HG03565 (cell line): Measurements from ENCODE around the gene CFAP119.

Experiments used
- ATAC-seq: cut with Tn5 transposase; IDR thresholded peaks from one replicate; pipeline ENCODE4 v1.9.1; 2021; ENCODE audit warnings: mild to moderate bottlenecking, moderate library complexity; ENCODE audit not compliant: unreplicated experiment

CFAP119 gene

DNA sequence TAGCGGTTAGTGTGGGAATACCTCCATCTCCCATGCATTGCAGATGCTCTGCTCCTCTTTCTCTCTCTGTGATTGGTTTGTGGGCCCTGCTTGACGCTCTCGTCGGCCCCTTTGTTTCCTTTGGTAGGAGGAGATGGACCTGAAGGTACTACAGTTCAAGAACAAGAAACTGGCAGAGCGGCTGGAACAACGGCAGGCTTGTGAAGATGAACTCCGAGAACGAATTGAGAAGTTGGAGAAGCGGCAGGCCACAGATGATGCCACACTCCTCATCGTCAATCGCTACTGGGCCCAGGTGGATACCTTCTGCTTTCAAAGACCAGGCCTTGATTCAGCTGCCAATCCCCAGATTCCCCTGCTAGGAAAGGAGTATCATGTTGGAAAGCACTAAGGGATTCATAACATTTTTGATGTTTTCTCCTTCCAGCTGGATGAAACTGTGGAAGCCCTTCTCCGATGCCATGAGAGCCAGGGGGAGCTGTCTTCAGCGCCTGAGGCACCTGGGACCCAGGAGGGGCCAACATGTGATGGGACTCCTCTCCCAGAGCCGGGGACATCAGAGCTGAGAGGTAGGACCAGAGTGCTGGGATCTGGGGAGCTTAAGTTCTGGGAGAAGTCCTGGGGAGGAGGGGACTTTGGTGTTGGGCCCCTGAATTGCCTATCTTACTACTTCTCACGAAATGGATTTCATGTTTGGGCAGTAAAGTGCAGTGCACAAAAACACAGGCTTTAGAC is 1.3 kb upstream of the CFAP119 start:
- ATAC-seq: no peak

DNA sequence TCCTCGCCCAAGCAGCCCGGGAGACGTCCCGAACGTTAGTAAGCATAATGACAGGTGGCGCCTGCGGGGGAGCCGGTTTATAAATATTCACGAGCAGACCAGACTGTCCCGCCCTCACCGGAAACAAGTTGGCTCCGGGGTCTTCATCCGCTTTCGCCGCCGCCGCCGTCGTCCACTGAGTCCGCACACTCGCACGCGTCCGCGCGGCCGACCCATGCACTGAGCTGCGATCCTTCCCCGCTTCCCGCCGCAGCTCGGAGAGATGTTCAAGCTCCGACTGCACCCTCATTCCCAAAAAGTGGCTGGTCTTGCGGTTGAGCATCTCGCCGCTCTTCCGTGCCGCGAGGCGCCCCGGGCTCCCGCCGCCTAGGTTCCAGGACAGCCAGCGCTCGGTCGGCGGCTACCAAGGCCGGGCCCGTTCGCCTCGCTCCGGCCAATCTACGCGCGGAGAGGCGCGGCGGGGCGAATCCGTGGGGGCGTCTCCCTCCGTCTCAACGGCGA is 385 bp downstream of the CFAP119 start:
- no peak for ATAC-seq

- no peak for ATAC-seq
Observed at GRCh38 chr16:30760577-30761426, 1.1 kb downstream of the CFAP119 start.

- ATAC-seq: no peak
Observed at GRCh38 chr16:30760001-30760559, 1.8 kb downstream of the CFAP119 start.

- ATAC-seq: no peak
Observed at GRCh38 chr16:30758988-30759491, 2.8 kb downstream of the CFAP119 start.

- ATAC-seq: no peak
Observed at GRCh38 chr16:30757316-30757715, 4.5 kb downstream of the CFAP119 start.

DNA sequence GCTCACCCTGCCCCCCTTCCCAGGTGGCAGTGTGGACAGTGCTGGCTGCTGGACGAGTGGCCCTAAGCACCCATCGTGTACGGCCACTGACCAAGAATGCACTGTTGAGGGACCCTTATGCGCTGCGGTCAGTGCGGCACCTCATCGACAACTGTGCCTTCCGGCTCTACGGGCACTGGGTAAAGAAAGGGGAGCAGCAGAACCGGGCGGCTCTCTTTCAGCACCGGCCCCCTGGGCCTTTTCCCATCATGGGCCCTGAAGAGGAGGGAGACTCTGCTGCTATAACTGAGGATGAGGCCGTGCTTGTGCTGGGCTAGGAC is 5.1 kb downstream of the CFAP119 start:
- ATAC-seq: no peak

- ATAC-seq: no peak
Observed at GRCh38 chr16:30755955-30756780, 5.7 kb downstream of the CFAP119 start.

DNA sequence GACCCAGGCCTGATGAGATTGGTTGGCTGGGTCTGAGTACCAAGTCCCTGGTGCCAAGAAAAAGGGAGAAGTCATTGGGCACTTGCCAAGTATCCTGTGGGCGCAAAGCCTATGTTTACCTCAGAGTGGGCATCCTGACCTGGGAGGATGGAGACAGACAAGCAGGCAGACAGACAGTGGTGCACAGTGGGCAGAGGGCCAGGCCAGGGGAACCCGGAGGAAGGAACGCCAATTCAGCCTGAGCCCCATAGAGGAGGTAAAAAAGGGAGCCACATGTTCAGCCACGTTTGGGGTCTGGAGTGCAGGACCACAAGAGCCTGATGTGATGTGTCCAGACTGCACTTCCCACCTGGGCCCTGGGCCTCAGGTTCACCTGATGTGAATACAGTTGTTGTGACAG is 8.3 kb downstream of the CFAP119 start:
- no peak for ATAC-seq

GRCh38 chr16:30750876-30751465 is 10.9 kb downstream of the CFAP119 start:
- ATAC-seq: no peak

- no peak for ATAC-seq
Observed at GRCh38 chr16:30750201-30750600, 11.7 kb downstream of the CFAP119 start.

DNA sequence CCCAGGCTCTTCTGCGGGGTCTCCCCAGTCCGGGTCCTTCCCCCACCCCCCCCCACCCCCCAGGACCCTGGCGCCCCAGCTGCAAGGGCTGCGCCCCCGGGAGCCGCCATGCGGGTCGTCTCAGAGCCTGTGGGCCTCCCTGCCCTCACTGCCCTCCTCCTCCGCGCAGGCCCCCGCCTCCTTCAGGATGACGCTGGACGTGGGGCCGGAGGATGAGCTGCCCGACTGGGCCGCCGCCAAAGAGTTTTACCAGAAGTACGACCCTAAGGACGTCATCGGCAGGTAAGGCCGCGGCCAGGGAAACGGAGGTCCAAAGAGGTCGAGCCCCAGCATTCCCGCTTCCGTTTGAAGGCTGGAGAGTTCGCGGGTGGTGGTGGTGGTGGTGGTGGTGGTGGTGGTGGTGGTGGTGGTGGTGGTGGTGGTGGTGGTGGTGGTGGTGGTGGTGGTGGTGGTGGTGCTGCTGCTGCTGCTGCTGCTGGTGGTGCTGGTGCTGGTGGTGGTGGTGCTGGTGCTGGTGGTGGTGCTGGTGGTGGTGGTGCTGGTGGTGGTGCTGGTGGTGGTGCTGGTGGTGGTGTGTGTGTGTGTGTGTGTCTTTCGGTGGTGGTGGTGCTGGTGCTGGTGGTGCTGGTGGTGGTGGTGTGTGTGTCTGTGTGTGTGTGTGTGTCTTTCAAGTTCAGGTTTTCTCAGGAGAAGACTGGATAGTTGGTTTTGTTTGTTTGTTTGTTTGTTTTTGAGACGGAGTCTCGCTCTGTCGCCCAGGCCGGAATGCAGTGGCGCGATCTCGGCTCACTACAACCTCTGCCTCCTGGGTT is 13.0 kb downstream of the CFAP119 start:
- no peak for ATAC-seq

DNA sequence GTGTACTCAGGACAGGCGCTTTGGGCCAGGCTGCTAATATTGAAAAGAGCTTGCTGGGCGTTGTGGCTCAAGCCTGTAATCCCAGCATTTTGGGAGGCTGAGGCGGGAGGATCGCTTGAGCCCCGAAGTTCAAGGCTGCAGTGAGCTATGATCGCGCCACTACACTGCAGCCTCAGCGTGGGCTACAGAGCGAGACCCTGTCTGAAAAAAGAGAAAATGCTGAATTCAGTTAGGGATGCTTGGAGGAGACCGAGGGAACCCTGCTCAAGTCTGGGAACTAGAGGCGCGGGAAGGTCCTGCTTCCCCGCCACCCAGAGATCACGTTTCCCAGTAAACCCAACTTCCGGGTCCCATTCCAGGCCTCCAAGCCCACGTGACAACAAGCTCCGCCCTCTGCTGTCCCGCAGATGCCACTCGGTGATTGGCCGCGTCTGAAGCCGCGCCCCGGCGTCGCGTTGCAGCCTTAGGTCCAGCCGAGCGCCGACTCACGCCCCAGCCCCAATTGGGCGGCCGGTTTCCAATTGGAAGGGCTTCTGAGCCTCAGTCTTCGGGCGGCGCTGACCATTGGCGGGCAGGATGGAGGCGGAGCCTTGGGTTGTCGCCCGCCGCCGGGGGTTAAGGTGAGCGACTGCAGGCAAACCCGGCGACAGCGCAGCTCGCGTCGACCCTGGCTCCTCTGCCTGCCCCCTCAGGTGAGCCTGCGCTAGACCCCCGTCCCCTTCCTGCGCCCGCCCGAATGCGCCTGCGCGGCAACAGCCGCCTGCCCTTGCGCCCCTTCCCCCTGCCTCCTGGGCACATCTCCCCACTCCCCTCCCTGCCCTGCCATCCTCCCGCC is 13.8 kb downstream of the CFAP119 start, which contains the start of gene PHKG2:
Gene PHKG2 (plus strand): TSS at position 627 of the 835 bp plus-strand sequence. CDS start 396 bp downstream, outside the sequence.
- ATAC-seq: peak; percentile 94

DNA sequence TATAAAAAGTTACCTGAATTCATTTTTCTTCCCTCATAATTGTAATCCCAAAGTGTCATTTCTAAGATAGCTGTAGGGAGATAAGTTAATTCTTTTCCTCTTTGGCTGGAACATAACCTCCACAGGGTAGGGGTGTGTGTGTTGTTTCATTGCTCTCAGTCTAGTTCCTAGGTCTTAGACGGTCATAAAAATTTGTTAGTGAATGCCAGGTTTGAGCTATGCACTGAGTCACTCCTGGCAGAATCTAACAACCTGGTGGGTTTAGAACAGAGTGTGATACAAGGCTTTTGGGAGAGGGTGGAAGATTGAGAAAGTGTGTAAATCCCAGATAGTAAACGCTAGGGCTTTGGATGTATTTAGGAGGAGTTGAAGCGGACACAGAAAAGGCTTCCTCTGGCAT is 14.5 kb downstream of the CFAP119 start:
- no peak for ATAC-seq

- ATAC-seq: no peak
Observed at GRCh38 chr16:30746638-30747175, 15.2 kb downstream of the CFAP119 start.

DNA sequence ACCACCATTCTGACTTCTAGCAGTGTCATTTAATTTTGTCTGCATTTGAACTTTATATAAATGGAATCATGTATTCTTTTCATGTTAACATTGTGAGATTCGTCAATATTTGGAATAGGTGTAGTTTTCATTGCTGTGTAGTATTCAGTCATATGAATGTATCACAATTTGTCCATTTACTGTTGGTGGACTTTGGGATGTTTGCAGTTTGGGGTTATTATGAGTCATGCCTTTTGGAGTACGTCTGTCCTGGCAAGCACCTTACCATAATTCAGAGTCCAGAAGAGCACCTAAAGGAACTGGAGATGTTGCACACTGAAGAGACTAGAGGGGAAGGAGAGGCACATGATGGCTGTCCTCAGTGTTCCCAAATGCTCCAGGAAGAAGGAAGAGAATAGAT is 16.8 kb downstream of the CFAP119 start:
- no peak for ATAC-seq

DNA sequence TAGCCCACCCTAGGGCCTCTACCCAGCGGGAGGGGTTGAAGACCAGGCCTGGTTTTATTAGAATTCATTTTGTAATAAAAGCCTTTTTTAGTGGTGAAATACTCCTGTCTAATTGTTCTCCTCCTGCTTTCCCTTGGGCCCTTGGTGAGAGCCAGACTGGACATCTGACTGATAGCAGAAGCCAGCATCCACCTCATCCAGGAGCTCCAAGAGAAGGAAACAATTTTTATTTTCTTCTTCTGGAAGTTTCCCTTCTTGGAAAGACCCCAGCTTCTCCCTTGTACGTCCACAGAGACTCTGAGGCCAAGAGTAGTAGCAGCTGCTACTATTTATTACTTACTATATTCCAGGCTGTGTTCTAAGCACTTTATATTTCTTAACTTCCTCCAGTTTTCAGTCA is 17.7 kb downstream of the CFAP119 start:
- ATAC-seq: no peak

- ATAC-seq: no peak
Observed at GRCh38 chr16:30743716-30744115, 18.1 kb downstream of the CFAP119 start.
